ENCODE measurements around the gene CDK14.

Gene CDK14

DNA sequence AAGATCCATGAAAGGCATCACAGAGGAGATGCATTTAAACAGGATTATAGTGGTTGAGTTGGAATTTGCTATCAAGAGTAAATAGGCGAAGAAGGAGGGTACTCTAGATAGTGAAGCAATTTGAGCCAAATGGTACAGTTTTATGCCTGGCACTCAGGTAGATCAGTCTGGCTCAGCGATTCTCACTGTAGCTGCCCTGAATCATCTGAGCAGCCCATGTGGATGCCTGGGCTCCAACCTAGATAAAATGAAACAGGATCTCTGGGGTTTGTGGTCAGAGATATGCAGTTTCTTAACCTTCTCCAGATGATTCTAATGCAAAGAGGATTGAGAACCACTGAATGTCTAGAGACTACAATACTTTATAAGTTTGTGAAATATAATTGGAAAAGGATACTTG, 386.1 kb downstream of the CDK14 start:
- Histone ChIP-seq H3K27me3 (ENCODE audit: control insufficient read depth, insufficient read depth, low read length) (no peaks in the 10 kb centered on the region), H3K9ac (no peak overlapping the region), H3K4me3 (ENCODE audit: low read depth, low read length) (no peak overlapping the region), H3K36me3 (ENCODE audit: control insufficient read depth, insufficient read depth, low read length) (no peaks in the 10 kb centered on the region), H3K9me3 (ENCODE audit: control insufficient read depth, low read length) (no peaks in the 10 kb centered on the region), H3K27ac (no peak overlapping the region), H3K4me2 (ENCODE audit: low read length) (no peak overlapping the region), H2AFZ (no peak overlapping the region), H3K4me1 (no peaks in the 10 kb centered on the region), H3K79me2 (no peaks in the 10 kb centered on the region)
- TF ChIP-seq, protein P1, sequence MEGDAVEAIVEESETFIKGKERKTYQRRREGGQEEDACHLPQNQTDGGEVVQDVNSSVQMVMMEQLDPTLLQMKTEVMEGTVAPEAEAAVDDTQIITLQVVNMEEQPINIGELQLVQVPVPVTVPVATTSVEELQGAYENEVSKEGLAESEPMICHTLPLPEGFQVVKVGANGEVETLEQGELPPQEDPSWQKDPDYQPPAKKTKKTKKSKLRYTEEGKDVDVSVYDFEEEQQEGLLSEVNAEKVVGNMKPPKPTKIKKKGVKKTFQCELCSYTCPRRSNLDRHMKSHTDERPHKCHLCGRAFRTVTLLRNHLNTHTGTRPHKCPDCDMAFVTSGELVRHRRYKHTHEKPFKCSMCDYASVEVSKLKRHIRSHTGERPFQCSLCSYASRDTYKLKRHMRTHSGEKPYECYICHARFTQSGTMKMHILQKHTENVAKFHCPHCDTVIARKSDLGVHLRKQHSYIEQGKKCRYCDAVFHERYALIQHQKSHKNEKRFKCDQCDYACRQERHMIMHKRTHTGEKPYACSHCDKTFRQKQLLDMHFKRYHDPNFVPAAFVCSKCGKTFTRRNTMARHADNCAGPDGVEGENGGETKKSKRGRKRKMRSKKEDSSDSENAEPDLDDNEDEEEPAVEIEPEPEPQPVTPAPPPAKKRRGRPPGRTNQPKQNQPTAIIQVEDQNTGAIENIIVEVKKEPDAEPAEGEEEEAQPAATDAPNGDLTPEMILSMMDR (IDR thresholded peaks at IDR 0.05), result no peak

DNA sequence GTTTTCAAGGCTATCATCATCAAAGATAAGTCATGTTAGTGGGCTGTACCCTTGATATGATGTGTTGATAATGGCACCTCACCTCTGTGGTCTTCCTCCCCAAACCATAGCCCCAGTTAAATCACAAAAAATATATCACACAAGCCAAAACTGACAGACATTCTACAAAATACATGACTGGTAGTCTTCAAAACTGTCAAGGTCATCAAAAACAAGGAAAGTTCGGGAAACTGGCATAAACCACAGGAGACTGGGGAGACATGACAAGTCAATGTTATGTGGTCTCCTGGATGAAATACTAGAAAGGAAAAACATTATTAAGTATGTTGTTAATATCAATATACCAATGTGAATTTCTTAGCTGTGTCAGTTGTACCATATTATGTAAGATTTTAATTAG, 388.6 kb downstream of the CDK14 start:
- Histone ChIP-seq H3K4me2 (ENCODE audit: low read length) (no peak overlapping the region), H3K4me3 (ENCODE audit: low read depth, low read length) (no peak overlapping the region), H3K4me1 (no peaks in the 10 kb centered on the region), H3K27ac (no peak overlapping the region), H3K9me3 (ENCODE audit: control insufficient read depth, low read length) (no peaks in the 10 kb centered on the region), H3K79me2 (no peaks in the 10 kb centered on the region), H3K27me3 (ENCODE audit: control insufficient read depth, insufficient read depth, low read length) (no peaks in the 10 kb centered on the region), H2AFZ (no peak overlapping the region), H3K36me3 (ENCODE audit: control insufficient read depth, insufficient read depth, low read length) (no peaks in the 10 kb centered on the region), H3K9ac (no peak overlapping the region)
- TF ChIP-seq, protein P1 (IDR thresholded peaks at IDR 0.05), result no peak

DNA sequence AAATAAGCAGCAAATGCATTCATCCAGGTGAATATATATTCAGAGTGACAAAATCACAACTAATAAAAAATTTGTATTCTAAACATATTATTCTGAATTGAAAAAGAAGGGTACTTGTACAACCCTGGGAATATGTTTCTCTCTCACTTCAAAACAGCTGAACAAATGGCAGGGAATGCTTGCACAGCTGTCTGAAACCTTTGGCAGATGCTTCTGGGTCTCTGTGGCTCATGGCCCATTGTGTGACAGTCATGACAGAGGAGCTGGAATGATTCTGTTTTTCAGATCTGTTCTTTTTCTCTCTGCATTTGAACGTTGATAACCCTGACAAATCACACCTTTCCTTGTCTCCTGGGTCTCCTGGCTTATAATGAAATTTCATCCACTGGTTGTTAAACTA, 392.4 kb downstream of the CDK14 start:
- Histone ChIP-seq H3K4me1 (no peaks in the 10 kb centered on the region), H3K9me3 (ENCODE audit: control insufficient read depth, low read length) (no peaks in the 10 kb centered on the region), H3K27me3 (ENCODE audit: control insufficient read depth, insufficient read depth, low read length) (no peaks in the 10 kb centered on the region), H3K79me2 (no peaks in the 10 kb centered on the region), H3K36me3 (ENCODE audit: control insufficient read depth, insufficient read depth, low read length) (no peaks in the 10 kb centered on the region), H3K4me2 (ENCODE audit: low read length) (no peak overlapping the region), H3K9ac (no peak overlapping the region), H3K27ac (no peak overlapping the region), H2AFZ (no peak overlapping the region), H3K4me3 (ENCODE audit: low read depth, low read length) (no peak overlapping the region)
- TF ChIP-seq, protein P1 (IDR thresholded peaks at IDR 0.05), result no peak

DNA sequence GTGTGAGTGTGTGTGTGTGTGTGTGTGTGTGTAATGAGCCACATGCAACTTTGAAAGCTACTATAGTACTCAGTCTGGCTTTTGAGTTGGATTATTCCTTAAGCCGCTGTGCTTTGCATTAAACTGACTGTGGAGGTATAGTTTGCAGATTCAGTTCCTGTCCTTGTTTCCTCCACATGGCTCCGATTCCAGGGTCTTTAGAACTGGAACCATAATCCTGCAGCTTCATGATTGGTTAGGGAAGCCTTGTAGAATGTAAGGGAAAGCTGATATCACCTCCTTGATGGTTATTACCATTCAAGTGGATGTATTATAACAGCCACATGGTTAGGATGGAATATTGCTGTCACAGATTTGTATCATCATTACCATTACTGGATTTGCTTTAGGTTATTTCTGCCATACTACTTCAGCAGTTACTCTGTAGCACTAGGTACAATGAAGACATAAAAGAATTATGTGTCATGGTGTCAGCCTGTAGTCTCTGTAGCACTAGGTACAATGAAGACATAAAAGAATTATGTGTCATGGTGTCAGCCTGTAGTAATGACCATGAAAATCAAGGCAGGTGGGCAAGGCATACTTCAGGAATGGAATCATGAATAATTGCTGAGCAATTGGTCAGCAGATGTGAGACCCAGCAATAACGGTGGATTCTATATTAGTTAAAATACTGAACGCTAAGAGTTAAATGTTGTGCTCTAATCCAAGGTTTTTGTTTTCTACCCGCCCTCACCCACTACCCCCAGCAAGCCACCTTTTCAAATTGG, 393.1 kb downstream of the CDK14 start:
- TF ChIP-seq, protein P1 (IDR thresholded peaks at IDR 0.05), result no peak
- Histone ChIP-seq H3K79me2 (no peaks in the 10 kb centered on the region), H3K27ac (no peak overlapping the region), H3K9ac (no peak overlapping the region), H3K27me3 (ENCODE audit: control insufficient read depth, insufficient read depth, low read length) (no peaks in the 10 kb centered on the region), H3K9me3 (ENCODE audit: control insufficient read depth, low read length) (no peaks in the 10 kb centered on the region), H3K4me3 (ENCODE audit: low read depth, low read length) (no peak overlapping the region), H3K36me3 (ENCODE audit: control insufficient read depth, insufficient read depth, low read length) (no peaks in the 10 kb centered on the region), H2AFZ (no peak overlapping the region), H3K4me1 (no peaks in the 10 kb centered on the region), H3K4me2 (ENCODE audit: low read length) (no peak overlapping the region)

DNA sequence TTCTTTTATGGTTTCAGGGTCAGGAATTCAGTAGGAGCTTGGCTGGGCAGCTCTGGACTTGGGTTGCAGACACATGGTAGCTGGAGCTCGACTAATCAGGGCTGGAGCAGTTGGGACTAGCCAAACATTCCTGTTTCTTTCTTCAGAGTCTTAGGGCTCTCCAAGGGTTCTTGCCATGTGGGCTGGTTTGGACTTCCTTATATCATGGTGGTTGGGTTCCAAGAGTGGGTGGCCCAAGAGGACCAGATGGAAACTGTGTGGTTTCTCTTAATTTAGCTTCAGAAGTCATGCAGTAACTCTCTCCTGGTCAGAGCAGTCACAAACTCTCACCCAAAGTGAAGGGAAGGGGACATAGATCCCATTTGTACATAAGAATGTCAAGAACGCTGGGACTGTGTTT, 398.0 kb downstream of the CDK14 start:
- Histone ChIP-seq H3K27ac (no peak overlapping the region), H3K4me1 (no peaks in the 10 kb centered on the region), H3K36me3 (ENCODE audit: control insufficient read depth, insufficient read depth, low read length) (no peaks in the 10 kb centered on the region), H3K4me3 (ENCODE audit: low read depth, low read length) (no peak overlapping the region), H3K27me3 (ENCODE audit: control insufficient read depth, insufficient read depth, low read length) (no peaks in the 10 kb centered on the region), H2AFZ (no peak overlapping the region), H3K9me3 (ENCODE audit: control insufficient read depth, low read length) (no peaks in the 10 kb centered on the region), H3K4me2 (ENCODE audit: low read length) (no peak overlapping the region), H3K9ac (no peak overlapping the region), H3K79me2 (no peaks in the 10 kb centered on the region)
- TF ChIP-seq, protein P1 (IDR thresholded peaks at IDR 0.05), result no peak
